Measurements from ENCODE around the gene PER3.

PER3 gene

DNA sequence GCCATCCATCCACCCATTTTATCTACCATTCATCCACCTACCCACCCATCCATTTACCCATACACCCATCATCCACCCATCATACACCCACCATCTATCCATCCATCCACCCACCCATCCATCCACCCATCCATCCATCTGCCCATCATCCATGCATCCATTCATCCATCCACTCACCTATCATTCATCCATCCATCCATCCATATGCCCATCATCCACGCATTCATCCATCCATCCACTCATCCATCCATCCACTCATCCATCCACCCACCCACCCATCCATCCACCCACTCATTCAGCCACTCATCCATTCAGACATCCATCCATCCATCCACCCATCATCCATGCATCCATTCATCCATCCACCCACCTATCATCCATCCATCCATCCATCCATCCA lies 100.7 kb downstream of the PER3 start:
- Histone ChIP-seq H3K9ac (ENCODE audit: low read length) (no peak overlapping the region), H3K79me2 (ENCODE audit: low read length) (no peaks in the 10 kb centered on the region), H3K36me3 (replicated peaks; ENCODE audit: insufficient read depth, low read length) (no peaks in the 10 kb centered on the region), H3K4me1 (ENCODE audit: low read length) (no peaks in the 10 kb centered on the region), H3K9me3 (replicated peaks; ENCODE audit: insufficient read depth, low read length) (no peaks in the 10 kb centered on the region), H4K20me1 (ENCODE audit: insufficient read depth, low read length) (no peaks in the 10 kb centered on the region), H3K9me2 (replicated peaks; ENCODE audit: insufficient read depth, low read length) (no peaks in the 10 kb centered on the region), H2AFZ (ENCODE audit: low read length) (no peak overlapping the region), H3K27me3 (replicated peaks; ENCODE audit: insufficient read depth, low read length) (peaks cover 49% of the 10 kb centered on the region), H3K4me2 (ENCODE audit: low read depth, low read length) (no peak overlapping the region), H3K27ac (ENCODE audit: low read length) (no peak overlapping the region), H3K4me3 (ENCODE audit: low read length) (no peak overlapping the region), H3F3A (ENCODE audit: insufficient read depth, low read length) (no peaks in the 10 kb centered on the region)
- DNase-seq: no peak
- TF ChIP-seq CTCF (IDR thresholded peaks at IDR 0.05; ENCODE audit: low read length) (no peak), EZH2phosphoT487 (IDR thresholded peaks at IDR 0.05; ENCODE audit: low read length) (no peak), EZH2 (optimal IDR thresholded peaks at IDR 0.05; ENCODE audit: low read depth, low read length) (no peak)

DNA sequence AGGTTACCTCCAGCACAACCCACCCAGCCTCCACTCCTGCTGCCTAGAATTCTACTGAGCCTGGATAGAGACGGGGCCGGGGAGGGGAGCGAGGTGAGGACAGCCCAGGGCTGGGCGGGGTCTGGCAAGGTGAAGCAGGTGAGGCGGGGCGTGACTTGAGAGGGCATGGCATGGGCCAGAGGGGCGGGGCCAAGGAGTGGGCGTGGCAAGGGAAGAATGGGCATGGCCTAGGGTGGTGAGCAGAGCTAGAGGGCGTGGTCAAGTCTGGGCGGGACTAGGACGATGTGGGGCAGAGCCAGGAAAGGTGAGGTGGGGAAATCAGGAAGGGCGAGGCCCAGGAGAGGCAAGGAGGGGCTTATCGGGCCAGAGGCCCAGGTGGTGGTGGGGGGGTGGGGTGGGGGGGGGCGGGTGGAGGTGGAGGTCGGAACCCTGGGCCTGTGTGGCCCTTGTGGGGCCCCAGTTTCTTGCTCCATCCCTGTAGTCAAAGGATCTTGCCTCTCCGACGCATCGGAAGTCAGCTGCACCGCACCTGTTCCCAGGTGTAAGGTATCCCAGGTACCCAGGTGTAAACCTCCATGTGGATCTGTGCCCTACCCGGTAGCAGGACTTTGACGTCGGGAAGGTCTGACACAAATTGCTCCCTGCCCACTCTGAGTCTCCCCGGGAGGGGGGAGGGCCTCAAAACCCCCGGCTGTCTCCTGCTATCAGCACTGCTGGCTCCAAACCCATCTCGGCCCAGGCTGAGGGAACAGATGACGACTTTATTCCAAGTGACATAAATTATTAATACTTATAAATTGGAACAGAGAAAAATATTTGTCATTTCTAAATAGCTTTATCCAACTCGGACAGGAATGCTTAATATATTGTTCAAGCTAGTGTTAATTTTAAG lies 101.7 kb downstream of the PER3 start:
- Histone ChIP-seq H3K79me2 (ENCODE audit: low read length) (no peaks in the 10 kb centered on the region), H3K9me3 (replicated peaks; ENCODE audit: insufficient read depth, low read length) (no peaks in the 10 kb centered on the region), H3K27me3 (replicated peaks; ENCODE audit: insufficient read depth, low read length) (peaks cover 48% of the 10 kb centered on the region), H3K9ac (ENCODE audit: low read length) (no peak overlapping the region), H3K4me3 (ENCODE audit: low read length) (no peak overlapping the region), H3K9me2 (replicated peaks; ENCODE audit: insufficient read depth, low read length) (no peaks in the 10 kb centered on the region), H3K36me3 (replicated peaks; ENCODE audit: insufficient read depth, low read length) (no peaks in the 10 kb centered on the region), H3K27ac (ENCODE audit: low read length) (no peak overlapping the region), H3K4me1 (ENCODE audit: low read length) (no peaks in the 10 kb centered on the region), H4K20me1 (ENCODE audit: insufficient read depth, low read length) (no peaks in the 10 kb centered on the region), H2AFZ (ENCODE audit: low read length) (no peak overlapping the region), H3K4me2 (ENCODE audit: low read depth, low read length) (no peak overlapping the region), H3F3A (ENCODE audit: insufficient read depth, low read length) (no peaks in the 10 kb centered on the region)
- no peak for DNase-seq
- TF ChIP-seq EZH2 (optimal IDR thresholded peaks at IDR 0.05; ENCODE audit: low read depth, low read length) (no peak), CTCF (IDR thresholded peaks at IDR 0.05; ENCODE audit: low read length) (no peak), EZH2phosphoT487 (IDR thresholded peaks at IDR 0.05; ENCODE audit: low read length) (no peak)

GRCh38 chr1:7886405-7886745 lies 102.3 kb downstream of the PER3 start:
- Histone ChIP-seq H3K36me3 (replicated peaks; ENCODE audit: insufficient read depth, low read length) (no peaks in the 10 kb centered on the region), H2AFZ (ENCODE audit: low read length) (no peak overlapping the region), H3K9me3 (replicated peaks; ENCODE audit: insufficient read depth, low read length) (no peaks in the 10 kb centered on the region), H4K20me1 (ENCODE audit: insufficient read depth, low read length) (no peaks in the 10 kb centered on the region), H3K79me2 (ENCODE audit: low read length) (no peaks in the 10 kb centered on the region), H3K27ac (ENCODE audit: low read length) (no peak overlapping the region), H3K9me2 (replicated peaks; ENCODE audit: insufficient read depth, low read length) (no peaks in the 10 kb centered on the region), H3K27me3 (replicated peaks; ENCODE audit: insufficient read depth, low read length) (peaks cover 42% of the 10 kb centered on the region), H3F3A (ENCODE audit: insufficient read depth, low read length) (no peaks in the 10 kb centered on the region), H3K9ac (ENCODE audit: low read length) (no peak overlapping the region), H3K4me3 (ENCODE audit: low read length) (no peak overlapping the region), H3K4me2 (ENCODE audit: low read depth, low read length) (no peak overlapping the region), H3K4me1 (ENCODE audit: low read length) (no peaks in the 10 kb centered on the region)
- TF ChIP-seq EZH2phosphoT487 (IDR thresholded peaks at IDR 0.05; ENCODE audit: low read length) (no peak), EZH2 (optimal IDR thresholded peaks at IDR 0.05; ENCODE audit: low read depth, low read length) (no peak), CTCF (IDR thresholded peaks at IDR 0.05; ENCODE audit: low read length) (no peak)
- DNase-seq: no peak

All from MM.1S (cell line).